Stimulated activated CD4-positive, alpha-beta T cell treated with anti-CD3 and anti-CD28 coated beads, TNF-alpha, amount 100 ng/mL, for 48 hours (primary cell): Measurements from ENCODE around the gene LGI2.

Experiments
- DNase-seq, 3 donors: peaks; one replicate each; pipeline ENCODE4 v3.0.0-alpha.2; 2020; ENCODE audit warnings: low read depth in 3 of 3

Gene LGI2

DNA sequence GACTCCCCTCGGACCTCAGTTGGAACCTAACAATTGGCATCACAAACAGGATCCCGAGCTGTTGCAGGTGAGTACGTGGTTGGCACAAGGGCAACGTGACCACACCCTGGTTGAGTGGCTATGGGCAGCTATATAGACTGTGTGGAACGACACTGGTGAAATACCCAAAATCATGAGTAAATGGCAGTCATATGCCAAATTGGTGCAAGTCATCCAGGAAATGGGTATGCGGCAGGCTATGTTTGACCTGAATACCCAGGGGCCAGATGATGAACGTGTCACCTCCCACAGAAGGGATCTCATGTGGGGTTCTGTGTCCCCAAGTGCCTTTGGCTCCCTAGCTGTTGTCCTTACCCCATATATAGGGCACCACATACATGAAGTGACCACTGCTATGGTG is 64.7 kb downstream of the LGI2 start:
- DNase-seq = no peak

DNA sequence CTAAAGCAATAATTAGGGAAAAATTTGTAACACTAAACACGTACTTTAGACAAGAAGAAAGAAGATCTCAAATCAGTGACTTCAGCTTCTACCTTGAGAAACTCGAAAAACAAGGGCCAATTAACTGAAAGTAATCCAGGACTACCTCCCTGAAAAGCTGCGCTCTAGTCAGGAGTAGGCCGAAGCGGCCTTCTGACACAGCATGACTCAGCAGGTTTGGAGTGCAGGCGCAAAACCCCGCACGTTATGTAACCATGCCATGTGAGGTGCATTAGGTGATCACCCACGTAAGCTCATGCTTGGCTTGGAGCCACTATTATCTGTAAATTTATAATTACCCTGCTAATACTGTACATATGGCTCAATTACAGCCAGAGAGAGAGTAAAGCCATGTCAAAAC is 65.1 kb downstream of the LGI2 start:
- DNase-seq = no peak

DNA sequence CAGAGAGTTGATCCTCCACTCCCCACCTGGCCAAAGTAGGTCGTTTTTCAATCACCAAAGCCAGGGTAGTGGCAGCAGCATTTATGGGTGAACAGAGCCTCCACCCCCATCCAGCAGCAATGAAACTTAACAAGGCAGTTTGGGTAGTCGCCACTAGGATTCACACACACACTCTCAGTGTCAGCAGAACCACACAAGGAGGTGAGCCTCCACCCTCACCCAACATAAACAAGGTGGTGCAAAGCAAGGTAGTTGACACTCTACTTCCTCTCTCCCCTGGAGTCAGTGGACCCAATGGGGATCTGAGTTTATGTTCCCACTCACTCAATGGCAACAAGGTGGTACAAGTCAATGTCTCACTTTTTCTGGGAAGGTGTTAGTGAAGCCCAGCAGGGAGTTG is 67.5 kb downstream of the LGI2 start:
- DNase-seq = no peak

DNA sequence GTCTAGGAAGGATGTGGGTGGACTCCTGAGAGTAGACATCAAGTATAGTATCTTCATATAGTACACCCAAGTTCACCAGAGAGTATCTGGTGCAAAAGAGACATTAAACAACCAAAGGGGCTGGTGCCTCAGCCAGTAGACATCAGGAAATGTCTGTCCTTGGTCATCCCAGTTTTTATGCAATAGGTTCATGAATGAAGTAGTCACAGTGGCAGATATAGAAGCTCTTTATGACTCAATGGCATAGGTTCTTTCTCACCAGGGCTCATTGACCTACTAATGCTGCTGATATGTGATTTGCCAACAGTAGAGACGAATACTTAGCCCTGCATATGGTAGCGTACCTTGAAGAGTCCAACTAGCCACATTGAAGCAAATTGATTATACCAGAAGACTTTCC is 72.9 kb downstream of the LGI2 start:
- DNase-seq = no peak

DNA sequence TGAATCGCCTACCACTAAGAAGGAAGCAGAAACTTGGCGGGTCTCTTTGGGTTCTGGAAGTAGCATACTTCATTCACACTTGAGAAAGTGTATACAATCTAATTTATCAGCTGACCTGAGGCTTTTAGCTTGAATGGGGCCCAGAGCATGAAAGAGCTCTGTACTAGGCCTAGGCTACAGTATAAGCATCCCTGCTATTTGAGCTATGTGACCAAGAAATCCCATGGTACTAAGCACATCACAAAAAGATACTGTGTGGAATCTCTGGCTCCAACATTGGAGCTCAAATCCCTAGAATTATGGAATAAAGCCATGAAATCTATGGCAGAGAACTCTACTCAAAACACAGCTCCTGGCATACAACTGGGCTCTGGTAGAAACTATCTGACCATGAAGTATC is 74.0 kb downstream of the LGI2 start:
- DNase-seq = no peak

DNA sequence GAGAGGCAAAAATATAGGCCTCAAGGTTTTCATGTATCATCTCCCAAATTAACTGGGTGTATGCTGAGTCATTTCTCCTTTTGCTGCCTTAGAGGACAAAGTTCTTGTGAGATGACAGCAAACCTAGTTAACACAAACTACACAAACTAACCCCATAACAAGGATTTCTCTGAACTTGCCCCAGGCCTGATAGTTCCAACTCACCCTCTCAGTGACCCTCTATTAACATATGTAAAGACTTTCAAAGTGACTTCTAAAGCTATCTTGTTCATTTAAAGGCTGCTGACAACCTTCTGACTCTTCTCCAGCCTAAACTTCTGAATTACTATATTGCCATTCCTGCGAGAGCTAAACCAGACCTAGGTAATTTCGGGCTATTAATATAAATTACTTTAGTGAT is 74.7 kb downstream of the LGI2 start:
- no peak for DNase-seq

DNA sequence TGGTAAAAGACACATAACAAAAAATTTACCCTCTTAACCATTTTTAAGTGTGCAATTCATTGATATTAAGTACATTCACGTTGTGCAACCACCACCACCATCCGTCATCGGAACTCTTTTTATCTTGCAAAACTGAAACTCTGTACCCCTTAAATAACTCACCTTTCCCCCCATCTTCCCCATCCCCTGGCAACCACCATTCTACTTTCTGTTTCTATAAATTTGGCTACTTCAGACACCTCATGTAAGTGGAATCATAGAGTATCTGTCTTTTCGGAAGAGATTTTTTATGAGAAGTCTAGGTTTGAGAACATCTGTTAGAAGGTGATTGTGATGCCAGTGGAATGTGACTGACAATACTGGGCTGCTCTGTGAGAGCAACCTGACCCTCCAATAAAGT is 78.1 kb downstream of the LGI2 start:
- DNase-seq = no peak

DNA sequence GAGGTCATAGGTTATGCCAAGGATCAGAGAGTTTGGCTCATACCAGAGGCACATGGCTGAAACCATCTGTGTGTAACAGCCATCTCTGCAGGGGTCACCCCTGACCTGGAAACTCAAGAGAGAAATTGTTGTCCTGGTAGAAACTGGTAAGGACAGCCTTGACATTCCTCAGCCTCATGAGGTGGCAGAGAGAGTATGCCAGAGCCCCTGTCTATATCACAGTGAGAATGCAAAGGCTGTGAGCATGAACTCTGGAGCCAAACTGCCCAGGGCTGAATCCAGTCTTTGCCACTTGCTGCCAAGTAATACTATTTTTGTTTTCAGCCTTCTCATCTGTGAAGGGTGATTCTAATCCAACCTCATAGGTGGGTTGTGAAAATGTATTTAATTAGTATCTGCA is 80.8 kb downstream of the LGI2 start:
- no peak for DNase-seq
